Measurements from ENCODE around the gene SH3RF1. TPM values are rescaled to one million over a fixed set of nuclear protein-coding genes. Genes with fewer than 3 reads are reported as not detected.
"Not testable (repeated sequence)": the region's sequence is repeated elsewhere in the genome, so short reads cannot be mapped to it uniquely, and the experiment has no call there.

The SH3RF1 gene
- total RNA-seq, 1 experiment from 2014 or later: 59.5 TPM

DNA sequence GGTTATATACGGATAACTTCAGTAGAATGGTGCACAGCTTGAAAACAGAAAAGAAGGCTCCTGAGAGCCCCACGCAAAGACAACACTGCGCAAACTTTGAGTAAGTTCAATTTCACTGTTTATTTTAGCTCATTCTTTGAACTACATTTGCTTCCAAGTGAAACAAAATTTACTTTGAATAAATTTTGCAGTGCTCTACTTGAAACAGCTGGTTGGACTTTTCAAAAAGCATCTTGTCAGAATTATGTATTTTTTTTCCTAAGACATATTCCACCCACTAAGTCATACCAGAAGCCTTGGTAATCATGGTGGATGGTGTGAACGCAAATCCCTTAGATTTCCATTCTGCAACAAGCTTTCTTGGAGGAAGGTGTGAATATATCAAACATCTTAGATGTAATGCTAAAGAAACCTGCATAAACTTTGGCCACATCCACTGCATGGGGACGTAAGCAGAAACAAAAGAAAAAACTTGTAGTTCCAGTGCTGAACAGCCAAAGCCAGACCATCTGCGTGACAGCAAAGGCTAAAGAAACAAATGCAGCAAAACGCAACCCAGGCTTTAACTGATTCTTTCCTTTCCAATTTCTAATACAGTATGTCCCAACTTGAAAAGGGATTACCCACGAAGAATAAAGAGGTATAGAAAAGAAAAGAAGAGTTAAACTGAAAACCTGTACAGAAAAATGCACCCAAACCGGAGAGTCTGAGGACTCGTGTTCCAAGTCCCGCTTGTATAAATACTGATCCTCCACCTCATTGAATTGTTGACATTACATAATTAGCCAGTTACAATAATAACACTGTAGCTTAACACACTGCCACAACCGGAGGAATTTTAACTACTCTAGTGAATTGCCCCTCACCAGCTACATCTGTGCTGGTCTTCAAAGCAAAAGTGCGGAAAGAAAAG lies 90.9 kb downstream of the SH3RF1 start:
- no peaks in the 10 kb centered on the region for H4K20me1 ChIP-seq (ENCODE audit: insufficient read depth)
- ChIA-PET POLR2A (no interaction called here), CTCF (no interaction called here), RAD21 (ENCODE audit: low non-redundant PET in 1 of 2, low total read pairs in 2 of 2, uncharacterized antibody in 2 of 2, unreplicated experiment in 2 of 2) (no interaction called here)
- H3K9me3 ChIP-seq (ENCODE audit: control insufficient read depth in 1 of 2, insufficient read depth in 1 of 2, low read depth in 1 of 2, low read length in 2 of 2): no peaks in the 10 kb centered on the region
- H3K4me2 ChIP-seq (ENCODE audit: low read length): no peak overlapping the region
- no peaks in the 10 kb centered on the region for H3K36me3 ChIP-seq (ENCODE audit: control insufficient read depth in 1 of 2, insufficient read depth in 2 of 2, low read length in 2 of 2)
- intact Hi-C loops (cut with micrococcal nuclease): no loop called here
- no peaks in the 10 kb centered on the region for H3K27me3 ChIP-seq (ENCODE audit: insufficient read depth, low read length)
- no TSS peak for BruUV-seq (replicated peaks)
- H3K79me2 ChIP-seq (ENCODE audit: insufficient read depth, low read length): peaks cover 97% of the 10 kb centered on the region
- H3K9ac ChIP-seq (ENCODE audit: low read length): no peak overlapping the region
- H3K4me3 ChIP-seq (replicated peaks in 1 of 2; ENCODE audit: low read depth in 1 of 2, low read length in 2 of 2): no peak overlapping the region
- TF ChIP-seq ATF3 (IDR thresholded peaks at IDR 0.05): no peak
- no peak for TF ChIP-seq ZNF274 (IDR thresholded peaks at IDR 0.05; ENCODE audit: low read depth, low read length)
- no peak for TF ChIP-seq EGR1 (IDR thresholded peaks at IDR 0.05; ENCODE audit: low read depth)
- TF ChIP-seq EZH2 (IDR thresholded peaks at IDR 0.05): no peak
- no peak for TF ChIP-seq RAD21 (IDR thresholded peaks at IDR 0.05; ENCODE audit: low read depth)
- TF ChIP-seq POLR2AphosphoS5 (IDR thresholded peaks at IDR 0.05; ENCODE audit: low read depth, low read length): no peak
- TF ChIP-seq CTCF (IDR thresholded peaks at IDR 0.05 in 2 of 3, conservative IDR thresholded peaks at IDR 0.05 in 1 of 3; ENCODE audit: borderline replicate concordance in 1 of 3, insufficient read depth in 1 of 3, low read depth in 2 of 3, low read length in 2 of 3): no peak
- no peak for TF ChIP-seq CEBPB (IDR thresholded peaks at IDR 0.05; ENCODE audit: low read depth)
- TF ChIP-seq EZH2phosphoT487 (IDR thresholded peaks at IDR 0.05; ENCODE audit: borderline replicate concordance): no peak
- TF ChIP-seq CBX3 (IDR thresholded peaks at IDR 0.05; ENCODE audit: low read depth): no peak
- TF ChIP-seq ELF1 (IDR thresholded peaks at IDR 0.05; ENCODE audit: borderline replicate concordance, low read depth): no peak
- TF ChIP-seq REST (IDR thresholded peaks at IDR 0.05; ENCODE audit: low read depth): no peak
- TF ChIP-seq SRF (IDR thresholded peaks at IDR 0.05; ENCODE audit: low read depth): no peak
- TF ChIP-seq JUND (IDR thresholded peaks at IDR 0.05): no peak
- no peak for TF ChIP-seq SP1 (IDR thresholded peaks at IDR 0.05; ENCODE audit: low read depth)
- no peaks in the 10 kb centered on the region for H3K9me2 ChIP-seq (ENCODE audit: insufficient read depth)
- H2AFZ ChIP-seq (ENCODE audit: low read depth, low read length, poor library complexity, severe bottlenecking): no peak overlapping the region
- H3K4me1 ChIP-seq (ENCODE audit: control insufficient read depth in 1 of 2, insufficient read depth in 2 of 2, low read length in 2 of 2): peaks cover 0 to 17% of the 10 kb centered on the region in 2 experiments; a peak in 2 of 4 replicates
- ATAC-seq (no peak), DNase-seq (ENCODE audit: low read depth, low spot score) (no peak)
- no peak overlapping the region for H3K27ac ChIP-seq (ENCODE audit: low read depth, low read length)

DNA sequence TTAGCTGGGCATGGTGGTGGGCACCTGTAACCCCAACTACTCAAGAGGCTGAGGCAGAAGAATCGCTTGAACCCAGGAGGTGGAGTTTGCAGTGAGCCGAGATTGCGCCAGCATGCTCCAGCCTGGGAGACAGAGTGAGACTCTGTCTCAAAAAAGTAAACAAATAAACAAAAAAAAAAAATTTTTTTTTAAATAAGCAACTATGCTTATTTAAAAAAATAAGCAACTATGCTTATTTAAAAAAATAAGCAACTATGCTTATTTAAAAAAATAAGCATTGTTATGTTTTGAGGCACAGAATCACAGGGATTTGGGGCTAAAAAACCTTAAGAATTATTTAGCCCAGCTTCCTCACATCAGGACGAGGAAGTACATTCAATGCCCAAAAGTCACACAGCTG lies 92.7 kb downstream of the SH3RF1 start:
- H3K9me2 ChIP-seq (ENCODE audit: insufficient read depth); H3K36me3 ChIP-seq (ENCODE audit: control insufficient read depth in 1 of 2, insufficient read depth in 2 of 2, low read length in 2 of 2); H3K9me3 ChIP-seq (ENCODE audit: control insufficient read depth in 1 of 2, insufficient read depth in 1 of 2, low read depth in 1 of 2, low read length in 2 of 2); H3K27me3 ChIP-seq (ENCODE audit: insufficient read depth, low read length); H4K20me1 ChIP-seq (ENCODE audit: insufficient read depth); H2AFZ ChIP-seq (ENCODE audit: low read depth, low read length, poor library complexity, severe bottlenecking); H3K27ac ChIP-seq (ENCODE audit: low read depth, low read length); POLR2A ChIA-PET; ATAC-seq; CTCF ChIA-PET; intact Hi-C loops (cut with micrococcal nuclease); BruUV-seq (replicated peaks); H3K9ac ChIP-seq (ENCODE audit: low read length); H3K4me3 ChIP-seq (replicated peaks in 1 of 2; ENCODE audit: low read depth in 1 of 2, low read length in 2 of 2); H3K4me2 ChIP-seq (ENCODE audit: low read length); RAD21 ChIA-PET (ENCODE audit: low non-redundant PET in 1 of 2, low total read pairs in 2 of 2, uncharacterized antibody in 2 of 2, unreplicated experiment in 2 of 2); DNase-seq (ENCODE audit: low read depth, low spot score): not testable (repeated sequence)
- H3K79me2 ChIP-seq (ENCODE audit: insufficient read depth, low read length): peaks cover 99% of the 10 kb centered on the region
- peaks cover 0 to 27% of the 10 kb centered on the region in 2 experiments; a peak in 2 of 4 replicates for H3K4me1 ChIP-seq (ENCODE audit: control insufficient read depth in 1 of 2, insufficient read depth in 2 of 2, low read length in 2 of 2)
